Measurements from ENCODE around the gene ERCC6L2. TPM values are rescaled to one million over a fixed set of nuclear protein-coding genes. Genes with fewer than 3 reads are reported as not detected.

Gene ERCC6L2
- total RNA-seq, 2 donors from 2014 or later, result 21.5 to 36.4 TPM

- H3K4me1 ChIP-seq, result no peaks in the 10 kb centered on the region
- no peak for DNase-seq
- no peak overlapping the region for H3K27ac ChIP-seq
- no peak overlapping the region for H3K9ac ChIP-seq (ENCODE audit: low read depth in 2 of 2, low read length in 2 of 2)
- no peaks in the 10 kb centered on the region for H3K27me3 ChIP-seq
- H3K9me3 ChIP-seq, result no peaks in the 10 kb centered on the region
- no peak for TF ChIP-seq CTCF (IDR thresholded peaks at IDR 0.05)
- no peak overlapping the region for H3K4me3 ChIP-seq
- no peaks in the 10 kb centered on the region for H3K36me3 ChIP-seq
- intact Hi-C loops (cut with DNase I), result no loop called here
Measured at GRCh38 chr9:95940265-95940664, 64.8 kb downstream of the ERCC6L2 start.

GRCh38 chr9:95942016-95942415 lies 66.5 kb downstream of the ERCC6L2 start:
- Histone ChIP-seq H3K9me3 (no peaks in the 10 kb centered on the region), H3K27ac (no peak overlapping the region), H3K9ac (ENCODE audit: low read depth in 2 of 2, low read length in 2 of 2) (no peak overlapping the region), H3K4me1 (no peaks in the 10 kb centered on the region), H3K27me3 (no peaks in the 10 kb centered on the region), H3K4me3 (no peak overlapping the region), H3K36me3 (no peaks in the 10 kb centered on the region)
- DNase-seq, result no peak
- intact Hi-C loops (cut with DNase I), result no loop called here
- no peak for TF ChIP-seq CTCF (IDR thresholded peaks at IDR 0.05)

- Histone ChIP-seq H3K36me3 (no peaks in the 10 kb centered on the region), H3K4me3 (no peak overlapping the region), H3K27ac (no peak overlapping the region), H3K9me3 (no peaks in the 10 kb centered on the region), H3K9ac (ENCODE audit: low read depth in 2 of 2, low read length in 2 of 2) (no peak overlapping the region), H3K27me3 (no peaks in the 10 kb centered on the region), H3K4me1 (no peaks in the 10 kb centered on the region)
- no peak for TF ChIP-seq CTCF (IDR thresholded peaks at IDR 0.05)
- no peak for DNase-seq
- intact Hi-C loops (cut with DNase I), result no loop called here
Measured at GRCh38 chr9:95947118-95947517, 71.6 kb downstream of the ERCC6L2 start.

GRCh38 chr9:95952471-95952870 lies 77.0 kb downstream of the ERCC6L2 start:
- H3K27ac ChIP-seq, result no peak overlapping the region
- H3K9me3 ChIP-seq, result no peaks in the 10 kb centered on the region
- no peaks in the 10 kb centered on the region for H3K27me3 ChIP-seq
- no peak for DNase-seq
- H3K4me3 ChIP-seq, result no peak overlapping the region
- intact Hi-C loops (cut with DNase I), result no loop called here
- H3K36me3 ChIP-seq, result no peaks in the 10 kb centered on the region
- no peaks in the 10 kb centered on the region for H3K4me1 ChIP-seq
- no peak overlapping the region for H3K9ac ChIP-seq (ENCODE audit: low read depth in 2 of 2, low read length in 2 of 2)
- TF ChIP-seq CTCF (IDR thresholded peaks at IDR 0.05), result no peak

- Histone ChIP-seq H3K9ac (ENCODE audit: low read depth in 2 of 2, low read length in 2 of 2) (no peak overlapping the region), H3K9me3 (no peaks in the 10 kb centered on the region), H3K4me1 (no peaks in the 10 kb centered on the region), H3K4me3 (no peak overlapping the region), H3K36me3 (no peaks in the 10 kb centered on the region), H3K27me3 (no peaks in the 10 kb centered on the region), H3K27ac (no peak overlapping the region)
- TF ChIP-seq CTCF (IDR thresholded peaks at IDR 0.05), result no peak
- intact Hi-C loops (cut with DNase I), result no loop called here
- no peak for DNase-seq
Measured at GRCh38 chr9:95953986-95954385, 78.5 kb downstream of the ERCC6L2 start.

- intact Hi-C loops (cut with DNase I), result no loop called here
- H3K27me3 ChIP-seq, result no peaks in the 10 kb centered on the region
- no peak overlapping the region for H3K4me3 ChIP-seq
- H3K27ac ChIP-seq, result no peak overlapping the region
- H3K36me3 ChIP-seq, result no peaks in the 10 kb centered on the region
- no peak overlapping the region for H3K9ac ChIP-seq (ENCODE audit: low read depth in 2 of 2, low read length in 2 of 2)
- H3K4me1 ChIP-seq, result no peaks in the 10 kb centered on the region
- DNase-seq, result no peak
- TF ChIP-seq CTCF (IDR thresholded peaks at IDR 0.05), result no peak
- H3K9me3 ChIP-seq, result no peaks in the 10 kb centered on the region
Measured at GRCh38 chr9:95954940-95955339, 79.4 kb downstream of the ERCC6L2 start.

Measured in colonic mucosa (tissue), 4 donors.